ENCODE measurements around the gene TENT4B.

TENT4B gene

DNA sequence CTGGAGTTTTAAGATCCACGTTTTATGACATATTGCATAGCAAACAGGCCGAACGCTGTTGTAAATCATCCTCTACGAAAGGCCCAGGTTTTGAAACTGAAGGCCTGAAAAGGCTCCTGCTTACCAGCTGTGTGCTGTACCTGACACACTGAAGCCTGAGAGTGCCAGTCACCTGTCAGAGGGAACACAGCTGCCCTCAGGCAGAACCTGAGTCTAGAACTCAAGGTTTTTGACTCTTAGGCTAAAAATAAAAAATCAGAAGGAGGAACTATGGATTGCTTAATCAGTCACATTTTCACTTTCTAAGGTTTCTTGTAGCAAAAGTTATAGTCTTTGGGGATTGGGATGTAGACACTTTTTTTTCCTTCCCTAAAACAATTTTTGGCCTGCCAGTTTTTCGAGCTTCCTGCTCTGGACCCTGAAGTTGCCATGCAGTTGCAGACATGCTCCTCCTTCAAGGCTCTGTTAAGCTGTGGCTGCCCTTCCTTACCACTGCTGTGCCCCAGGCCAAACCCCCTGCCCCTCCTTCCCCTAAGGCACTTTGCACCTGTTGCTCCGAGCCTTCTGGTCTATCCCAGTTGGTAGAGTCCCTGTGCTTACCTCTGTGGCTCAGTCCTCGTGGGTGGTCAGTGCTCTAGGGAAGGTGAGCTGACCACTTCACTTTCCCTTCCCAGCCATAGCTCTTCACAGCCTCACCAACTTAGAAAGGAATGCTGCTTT is 56.6 kb downstream of the TENT4B start:
- WGBS, 2 experiments (ENCODE audit: insufficient coverage in 2 of 2) = 76 to 85% methylated on average over 5 to 6 of the region's 7 CpGs

DNA sequence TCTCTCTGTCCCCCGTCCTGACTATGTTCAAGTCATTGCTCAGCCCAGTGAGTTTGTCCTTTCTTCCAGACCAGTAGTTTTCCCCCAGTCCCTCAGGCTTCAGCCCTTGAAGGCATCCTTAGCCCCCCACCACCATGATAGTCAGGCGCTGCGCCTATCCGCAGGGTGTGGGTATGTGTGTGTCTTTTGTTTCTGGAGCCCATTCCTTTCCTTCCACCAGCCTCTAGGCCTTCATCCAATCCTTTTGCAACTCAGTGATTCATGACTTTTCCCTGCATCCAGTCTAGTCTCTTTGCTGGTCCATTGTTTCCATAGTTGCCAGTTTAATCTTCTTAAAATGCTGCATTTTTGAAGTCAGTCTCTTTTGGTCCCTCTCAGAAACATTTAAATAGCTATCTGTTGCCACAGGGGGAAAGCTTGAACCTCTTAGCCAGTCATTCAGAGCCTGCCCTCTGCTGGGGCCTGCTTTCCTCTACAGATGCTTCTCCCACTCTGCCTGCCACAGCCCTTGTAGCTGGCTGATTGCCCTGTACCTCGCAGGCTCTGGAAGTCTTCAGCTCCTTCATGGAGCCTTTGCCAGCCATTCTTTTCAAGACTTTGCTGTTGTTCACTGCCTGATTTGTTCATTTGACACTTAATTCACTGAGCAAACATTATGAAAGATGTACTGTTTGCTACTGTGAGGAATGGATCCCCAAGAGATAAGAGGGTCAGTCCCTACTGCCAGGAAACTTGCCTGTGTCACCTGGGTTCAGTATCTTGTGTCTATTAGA is 57.3 kb downstream of the TENT4B start:
- Histone ChIP-seq H3K27ac (ENCODE audit: low read depth, low read length, severe bottlenecking) (peak overlapping the region; percentile 20), H3K36me3 (ENCODE audit: control insufficient read depth, insufficient read depth, low read length) (peaks cover 30% of the 10 kb centered on the region), H3K4me1 (ENCODE audit: control insufficient read depth, insufficient read depth, low read length, poor library complexity, severe bottlenecking) (no peaks in the 10 kb centered on the region), H3K4me3 (ENCODE audit: extremely low read depth, insufficient read depth, low read length, poor library complexity, severe bottlenecking) (no peak overlapping the region), H3K9me3 (ENCODE audit: control insufficient read depth, low read length) (no peaks in the 10 kb centered on the region)
- WGBS, 2 experiments (ENCODE audit: insufficient coverage in 2 of 2) = 63 to 67% methylated on average over 1 to 2 of the region's 5 CpGs

More for the DNA sequence above, 56.6 kb downstream of the TENT4B start:
- Histone ChIP-seq H3K9me3 (ENCODE audit: control insufficient read depth, low read length) (no peaks in the 10 kb centered on the region), H3K27ac (ENCODE audit: low read depth, low read length, severe bottlenecking) (peak overlapping the region; percentile 20), H3K36me3 (ENCODE audit: control insufficient read depth, insufficient read depth, low read length) (peaks cover 23% of the 10 kb centered on the region), H3K4me1 (ENCODE audit: control insufficient read depth, insufficient read depth, low read length, poor library complexity, severe bottlenecking) (peaks cover 6% of the 10 kb centered on the region), H3K4me3 (ENCODE audit: extremely low read depth, insufficient read depth, low read length, poor library complexity, severe bottlenecking) (no peak overlapping the region)

DNA sequence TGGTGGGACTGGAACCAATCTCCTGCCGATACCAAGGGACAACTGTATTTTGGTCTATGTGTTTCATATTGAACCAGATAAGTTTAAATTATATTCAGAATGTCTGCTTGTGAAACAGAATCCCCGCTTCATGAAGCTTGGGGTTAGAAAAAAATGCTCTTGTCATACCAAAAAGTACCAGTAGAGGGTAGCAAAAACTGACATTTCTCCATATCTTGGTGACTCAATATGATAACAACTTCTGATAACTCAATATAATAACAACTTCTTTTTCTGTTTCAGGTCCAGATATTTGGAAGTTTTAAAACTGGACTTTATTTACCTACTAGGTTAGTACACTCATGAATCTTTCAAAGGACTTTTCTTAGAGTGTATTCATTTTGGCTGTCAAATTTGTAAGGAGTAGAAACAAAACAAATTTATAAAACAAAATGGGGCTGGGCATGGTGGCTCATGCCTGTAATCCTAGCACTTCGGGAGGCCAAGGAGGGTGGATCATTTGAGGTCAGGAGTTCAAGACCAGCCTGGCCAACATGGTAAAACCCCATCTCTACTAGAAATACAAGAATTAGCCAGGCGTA is 60.9 kb downstream of the TENT4B start:
- no peak overlapping the region for H3K4me3 ChIP-seq (ENCODE audit: extremely low read depth, insufficient read depth, low read length, poor library complexity, severe bottlenecking)
- WGBS, 2 experiments (ENCODE audit: insufficient coverage in 2 of 2) = no CpG with 5 or more reads among the region's 4 CpGs
- no peak overlapping the region for H3K27ac ChIP-seq (ENCODE audit: low read depth, low read length, severe bottlenecking)
- no peaks in the 10 kb centered on the region for H3K4me1 ChIP-seq (ENCODE audit: control insufficient read depth, insufficient read depth, low read length, poor library complexity, severe bottlenecking)
- no peaks in the 10 kb centered on the region for H3K9me3 ChIP-seq (ENCODE audit: control insufficient read depth, low read length)
- peaks cover 56% of the 10 kb centered on the region for H3K36me3 ChIP-seq (ENCODE audit: control insufficient read depth, insufficient read depth, low read length)

DNA sequence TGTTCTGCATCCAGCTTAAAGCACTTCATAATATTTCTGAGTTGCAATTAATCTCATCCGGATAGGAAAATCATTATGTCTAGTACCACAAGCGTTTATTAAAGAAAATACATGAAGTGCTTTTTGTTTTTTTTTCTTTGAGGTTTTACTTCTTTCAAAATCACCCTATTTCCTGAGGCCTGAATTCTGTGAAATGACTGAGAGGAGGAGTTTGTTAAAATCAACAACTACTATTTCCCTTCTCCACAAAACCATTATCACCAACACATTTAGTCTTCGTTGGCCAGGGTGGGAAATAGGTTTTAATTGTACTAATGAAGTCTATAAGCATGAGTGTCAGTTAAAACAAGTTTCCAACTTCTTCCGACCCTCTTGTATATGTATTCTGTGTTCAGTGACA is 62.6 kb downstream of the TENT4B start:
- Histone ChIP-seq H3K4me1 (ENCODE audit: control insufficient read depth, insufficient read depth, low read length, poor library complexity, severe bottlenecking) (no peaks in the 10 kb centered on the region), H3K36me3 (ENCODE audit: control insufficient read depth, insufficient read depth, low read length) (peaks cover 56% of the 10 kb centered on the region), H3K9me3 (ENCODE audit: control insufficient read depth, low read length) (no peaks in the 10 kb centered on the region), H3K4me3 (ENCODE audit: extremely low read depth, insufficient read depth, low read length, poor library complexity, severe bottlenecking) (no peak overlapping the region), H3K27ac (ENCODE audit: low read depth, low read length, severe bottlenecking) (no peak overlapping the region)
- WGBS, 2 experiments (ENCODE audit: insufficient coverage in 2 of 2) = no CpG with 5 or more reads among the region's 4 CpGs

DNA sequence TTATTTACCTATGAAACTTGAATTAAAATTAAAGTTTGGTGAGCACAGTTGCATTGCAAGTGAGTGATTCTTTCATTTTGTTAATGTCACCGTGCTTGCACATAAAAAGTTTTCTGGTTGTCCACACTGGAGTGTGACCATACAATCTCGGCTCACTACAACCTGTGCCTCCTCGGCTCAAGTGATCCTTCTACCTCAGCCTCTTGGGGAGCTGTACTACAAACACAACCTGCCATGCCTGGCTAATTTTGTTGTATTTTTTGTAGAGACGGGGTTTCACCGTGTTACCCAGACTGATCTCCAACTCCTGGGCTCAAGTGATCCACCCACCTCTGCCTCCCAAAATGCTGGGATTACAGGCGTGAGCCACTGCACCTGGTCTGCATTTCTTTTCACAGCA is 63.1 kb downstream of the TENT4B start:
- Histone ChIP-seq H3K36me3 (ENCODE audit: control insufficient read depth, insufficient read depth, low read length) (peaks cover 59% of the 10 kb centered on the region), H3K27ac (ENCODE audit: low read depth, low read length, severe bottlenecking) (no peak overlapping the region), H3K4me1 (ENCODE audit: control insufficient read depth, insufficient read depth, low read length, poor library complexity, severe bottlenecking) (no peaks in the 10 kb centered on the region), H3K9me3 (ENCODE audit: control insufficient read depth, low read length) (no peaks in the 10 kb centered on the region), H3K4me3 (ENCODE audit: extremely low read depth, insufficient read depth, low read length, poor library complexity, severe bottlenecking) (no peak overlapping the region)
- WGBS, 2 experiments (ENCODE audit: insufficient coverage in 2 of 2) = 96 to 98% methylated on average over 5 to 6 of the region's 6 CpGs

DNA sequence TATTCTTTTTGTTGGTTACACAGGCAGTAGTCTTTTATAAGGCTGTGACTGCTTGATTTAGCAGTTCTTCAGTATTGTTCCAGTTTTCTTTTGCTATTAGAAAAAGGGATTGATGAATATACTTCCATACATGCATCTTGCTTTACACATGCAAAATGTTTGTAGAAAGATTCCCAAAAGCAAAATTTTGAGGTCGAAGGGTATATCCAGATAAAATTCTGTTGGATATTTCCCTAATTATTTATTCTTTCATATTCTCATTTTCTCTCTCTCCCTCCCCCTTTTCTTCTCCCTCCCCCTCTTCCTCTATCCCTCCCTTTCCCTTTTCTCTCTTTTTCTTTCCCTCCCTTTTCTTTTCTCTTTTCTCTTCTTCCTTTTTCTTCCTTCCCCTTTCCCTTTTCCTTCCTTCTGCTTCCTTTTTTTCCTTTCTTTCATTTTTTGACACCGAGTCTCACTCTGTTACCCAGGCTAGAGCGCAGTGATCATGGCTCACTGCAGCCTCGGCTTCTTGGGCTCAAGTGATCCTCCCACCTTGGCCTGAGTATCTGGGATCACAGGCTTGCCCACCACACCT is 66.4 kb downstream of the TENT4B start:
- H3K36me3 ChIP-seq (ENCODE audit: control insufficient read depth, insufficient read depth, low read length) = peaks cover 45% of the 10 kb centered on the region
- no peaks in the 10 kb centered on the region for H3K9me3 ChIP-seq (ENCODE audit: control insufficient read depth, low read length)
- WGBS, 2 experiments (ENCODE audit: insufficient coverage in 2 of 2) = 97 to 98% methylated on average over 3 of the region's 4 CpGs
- H3K4me1 ChIP-seq (ENCODE audit: control insufficient read depth, insufficient read depth, low read length, poor library complexity, severe bottlenecking) = no peaks in the 10 kb centered on the region
- no peak overlapping the region for H3K4me3 ChIP-seq (ENCODE audit: extremely low read depth, insufficient read depth, low read length, poor library complexity, severe bottlenecking)
- no peak overlapping the region for H3K27ac ChIP-seq (ENCODE audit: low read depth, low read length, severe bottlenecking)

DNA sequence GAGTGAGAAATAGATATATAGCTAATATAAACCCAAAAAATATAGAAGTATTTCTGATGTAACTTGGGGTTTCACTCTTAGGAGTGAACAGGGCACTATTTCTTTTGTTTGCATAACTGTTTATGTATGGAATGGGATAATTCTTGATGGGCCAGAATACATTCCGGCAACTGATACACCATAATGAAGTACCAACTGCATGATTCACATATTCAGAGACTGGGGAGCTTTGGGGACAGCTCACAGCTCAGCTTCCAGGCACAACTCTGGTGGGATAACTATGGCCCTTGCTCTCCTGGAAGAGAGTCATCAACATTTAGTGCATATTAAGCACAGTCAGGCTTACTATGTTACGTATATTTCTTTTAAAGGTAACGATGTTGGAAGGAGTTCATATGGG is 71.2 kb downstream of the TENT4B start:
- no peaks in the 10 kb centered on the region for H3K4me1 ChIP-seq (ENCODE audit: control insufficient read depth, insufficient read depth, low read length, poor library complexity, severe bottlenecking)
- 90 to 92% methylated on average over 2 of the region's 3 CpGs for WGBS, 2 experiments (ENCODE audit: insufficient coverage in 2 of 2)

DNA sequence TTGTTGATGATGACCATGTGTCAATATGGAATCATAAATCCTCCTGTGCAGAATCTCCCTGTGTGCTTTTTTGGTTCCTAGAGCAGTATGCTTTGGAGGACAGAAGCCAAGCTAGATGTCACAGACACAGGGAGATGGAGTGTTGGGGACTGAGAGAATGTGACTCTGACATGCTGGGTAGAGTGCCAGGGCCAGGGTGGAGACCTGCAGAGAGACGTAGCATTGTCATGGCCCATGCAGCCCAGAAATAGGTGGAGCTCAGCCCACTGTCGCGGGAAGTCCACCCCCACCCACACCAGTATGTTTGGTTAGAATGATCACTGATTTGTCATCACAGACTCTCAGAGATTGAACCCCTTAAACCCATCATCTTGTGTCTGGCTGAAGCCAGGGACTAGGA is 74.0 kb downstream of the TENT4B start:
- Histone ChIP-seq H3K36me3 (ENCODE audit: control insufficient read depth, insufficient read depth, low read length) (peaks cover 53% of the 10 kb centered on the region), H3K4me1 (ENCODE audit: control insufficient read depth, insufficient read depth, low read length, poor library complexity, severe bottlenecking) (no peaks in the 10 kb centered on the region), H3K4me3 (ENCODE audit: extremely low read depth, insufficient read depth, low read length, poor library complexity, severe bottlenecking) (no peak overlapping the region), H3K9me3 (ENCODE audit: control insufficient read depth, low read length) (no peaks in the 10 kb centered on the region), H3K27ac (ENCODE audit: low read depth, low read length, severe bottlenecking) (no peak overlapping the region)
- WGBS, 2 experiments (ENCODE audit: insufficient coverage in 2 of 2) = 78% methylated on average over 1 of the region's 3 CpGs; no CpG with 5 or more reads in 1 of the 2 experiments

More for the DNA sequence above, 71.2 kb downstream of the TENT4B start:
- no peak overlapping the region for H3K4me3 ChIP-seq (ENCODE audit: extremely low read depth, insufficient read depth, low read length, poor library complexity, severe bottlenecking)
- H3K36me3 ChIP-seq (ENCODE audit: control insufficient read depth, insufficient read depth, low read length) = peaks cover 56% of the 10 kb centered on the region
- H3K27ac ChIP-seq (ENCODE audit: low read depth, low read length, severe bottlenecking) = no peak overlapping the region
- H3K9me3 ChIP-seq (ENCODE audit: control insufficient read depth, low read length) = no peaks in the 10 kb centered on the region

DNA sequence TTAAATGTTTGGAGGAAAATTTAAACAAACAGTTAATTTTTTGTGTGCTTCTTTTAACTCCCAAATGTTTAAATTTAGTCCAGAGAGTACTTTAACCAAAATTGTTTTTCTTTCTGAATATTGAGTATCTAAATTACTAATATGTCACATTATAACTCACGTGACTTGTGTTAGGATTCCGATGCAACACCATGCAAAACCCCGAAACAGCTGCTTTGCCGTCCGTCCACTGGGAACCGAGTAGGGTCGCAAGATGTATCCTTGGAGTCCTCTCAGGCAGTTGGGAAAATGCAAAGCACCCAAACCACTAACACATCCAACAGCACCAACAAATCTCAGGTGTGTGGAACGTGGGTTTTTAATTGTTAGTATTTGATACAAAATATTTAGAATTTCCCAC is 74.6 kb downstream of the TENT4B start:
- Histone ChIP-seq H3K36me3 (ENCODE audit: control insufficient read depth, insufficient read depth, low read length) (peaks cover 53% of the 10 kb centered on the region), H3K9me3 (ENCODE audit: control insufficient read depth, low read length) (no peaks in the 10 kb centered on the region), H3K27ac (ENCODE audit: low read depth, low read length, severe bottlenecking) (no peak overlapping the region), H3K4me3 (ENCODE audit: extremely low read depth, insufficient read depth, low read length, poor library complexity, severe bottlenecking) (no peak overlapping the region), H3K4me1 (ENCODE audit: control insufficient read depth, insufficient read depth, low read length, poor library complexity, severe bottlenecking) (no peaks in the 10 kb centered on the region)
- 80% methylated on average over 1 of the region's 8 CpGs; no CpG with 5 or more reads in 1 of the 2 experiments for WGBS, 2 experiments (ENCODE audit: insufficient coverage in 2 of 2)

DNA sequence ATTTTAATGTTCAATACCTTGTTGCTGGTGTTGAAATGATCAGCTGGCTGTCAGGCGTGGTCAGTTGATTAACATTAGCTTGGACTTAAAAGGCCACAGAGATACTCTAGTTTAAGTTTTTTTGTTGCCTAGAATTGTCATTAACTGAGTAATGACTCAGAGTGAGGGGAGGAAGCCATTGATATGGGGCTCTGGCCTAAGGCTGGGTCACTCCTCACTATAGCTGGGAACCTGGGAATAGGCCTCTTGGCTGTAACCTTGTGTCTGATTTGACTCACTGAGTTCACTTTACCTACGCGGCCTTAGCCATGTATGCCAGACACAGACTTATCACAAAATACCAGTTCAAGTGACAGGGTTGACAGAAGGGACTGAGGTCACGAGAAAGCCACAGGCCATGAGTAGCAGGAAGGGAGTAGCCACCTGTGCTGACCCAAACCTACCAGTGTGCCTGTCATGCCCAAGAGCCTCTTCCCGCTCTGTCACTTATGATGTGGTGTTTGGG is 75.3 kb downstream of the TENT4B start:
- Histone ChIP-seq H3K36me3 (ENCODE audit: control insufficient read depth, insufficient read depth, low read length) (peaks cover 53% of the 10 kb centered on the region), H3K27ac (ENCODE audit: low read depth, low read length, severe bottlenecking) (no peak overlapping the region), H3K9me3 (ENCODE audit: control insufficient read depth, low read length) (no peaks in the 10 kb centered on the region), H3K4me3 (ENCODE audit: extremely low read depth, insufficient read depth, low read length, poor library complexity, severe bottlenecking) (no peak overlapping the region), H3K4me1 (ENCODE audit: control insufficient read depth, insufficient read depth, low read length, poor library complexity, severe bottlenecking) (no peaks in the 10 kb centered on the region)
- 84 to 100% methylated on average over 1 to 4 of the region's 5 CpGs for WGBS, 2 experiments (ENCODE audit: insufficient coverage in 2 of 2)

Data from mesodermal cell (in vitro differentiated cells).